HCT116 (cell line): Measurements from ENCODE around the gene ETV5. TPM values are rescaled to one million over a fixed set of nuclear protein-coding genes. Genes with fewer than 3 reads are reported as not detected.

Source experiments
- ATAC-seq: fragments of 200-7000 bp; cut with Tn5 transposase; 2 replicates; pipeline ENCODE4 v1.9.1; 2020; ENCODE audit warnings: mild to moderate bottlenecking, moderate library complexity
- BruUV-seq: library from RNA; stranded (reverse); fragments of 400-500 nt; replicated peaks from 2 replicates; lab custom pipeline; 2021; lab: Mats Ljungman, UMichigan
- CTCF ChIA-PET: fragments of 300-600 bp; sonication (Branson Sonifier 250); formaldehyde crosslinking; loops from one replicate; lab custom pipeline; 2021; ENCODE audit warnings: antibody characterized with exemption; lab: Charles Lee
- POLR2A ChIA-PET: fragments of 300-600, 350-600 bp; sonication (Branson Sonifier 250); formaldehyde crosslinking; loops from one replicate; lab custom pipeline; 2021; ENCODE audit warnings: antibody characterized with exemption; lab: Charles Lee
- RAD21 ChIA-PET, 2 experiments: fragments of 300-600 bp; sonication (Branson Sonifier 250); formaldehyde crosslinking; loops; one replicate each; lab custom pipeline; 2023; ENCODE audit warnings: low total read pairs in 2 of 2; ENCODE audit not compliant: uncharacterized antibody in 2 of 2, unreplicated experiment in 2 of 2, low non-redundant PET in 1 of 2; lab: Charles Lee
- DNase-seq: peaks from one replicate; pipeline ENCODE4 v3.0.0-alpha.2; 2010; ENCODE audit warnings: low read depth, low spot score
- H2AFZ ChIP-seq: fragments of 200-600 bp; shearing (Covaris generic), sonication (generic); 2 replicates; pipeline ENCODE4 v1.6.1; 2017; ENCODE audit warnings: low read depth, mixed run types, mixed read lengths, antibody characterized with exemption, low read length; ENCODE audit not compliant: poor library complexity, severe bottlenecking
- H3K27ac ChIP-seq: 2 replicates; pipeline ENCODE4 v1.5.1; 2012; ENCODE audit warnings: low read depth, low read length
- H3K27me3 ChIP-seq: fragments of 200-600 bp; sonication (generic); 2 replicates; pipeline ENCODE4 v1.6.1; 2016; ENCODE audit warnings: mixed run types, low read length, mixed read lengths; ENCODE audit not compliant: insufficient read depth
- H3K36me3 ChIP-seq, 2 experiments: fragments of 200-500 bp in 1 of 2; fragments of 200-600 bp in 1 of 2; sonication (Bioruptor generic) in 1 of 2; sonication (generic) in 1 of 2; 2 replicates each; pipeline versions ENCODE4 v1.5.1 to v1.6.1; 2014 to 2016; ENCODE audit warnings: low read length in 2 of 2, inconsistent platforms in 1 of 2, mixed read lengths in 1 of 2, mixed run types in 1 of 2; ENCODE audit not compliant: insufficient read depth in 2 of 2, control insufficient read depth in 1 of 2
- H3K4me1 ChIP-seq, 2 experiments: fragments of 200-600 bp in 1 of 2; sonication (generic) in 1 of 2; 2 replicates each; pipeline versions ENCODE4 v1.5.1 to v1.6.1; 2012 to 2017; ENCODE audit warnings: low read length in 2 of 2, inconsistent platforms in 1 of 2, mild to moderate bottlenecking in 1 of 2, mixed read lengths in 1 of 2, mixed run types in 1 of 2, moderate library complexity in 1 of 2; ENCODE audit not compliant: insufficient read depth in 2 of 2, control insufficient read depth in 1 of 2
- H3K4me2 ChIP-seq: fragments of 200-600 bp; sonication (generic); 2 replicates; pipeline ENCODE4 v1.6.1; 2017; ENCODE audit warnings: mixed run types, low read length, mixed read lengths
- H3K4me3 ChIP-seq, 2 experiments: fragments of 200-600 bp in 1 of 2; sonication (generic) in 1 of 2; replicated peaks in 1 of 2; 2 replicates each; pipeline ENCODE4 v1.5.1; 2011 to 2016; ENCODE audit warnings: low read length in 2 of 2, control low read depth in 1 of 2, low read depth in 1 of 2, mild to moderate bottlenecking in 1 of 2, mixed read lengths in 1 of 2, mixed run types in 1 of 2
- H3K79me2 ChIP-seq: fragments of 200-600 bp; sonication (generic); 2 replicates; pipeline ENCODE4 v1.6.1; 2017; ENCODE audit warnings: mild to moderate bottlenecking, mixed run types, low read length, moderate library complexity, mixed read lengths; ENCODE audit not compliant: insufficient read depth
- H3K9ac ChIP-seq: fragments of 200-600 bp; sonication (generic); 2 replicates; pipeline ENCODE4 v1.6.1; 2016; ENCODE audit warnings: low read length, mixed read lengths
- H3K9me2 ChIP-seq: fragments of 200-600 bp; sonication (generic), shearing (Covaris generic); 2 replicates; pipeline ENCODE4 v1.6.1; 2017; ENCODE audit warnings: mixed run types, mild to moderate bottlenecking, moderate library complexity; ENCODE audit not compliant: insufficient read depth
- H3K9me3 ChIP-seq, 2 experiments: fragments of 200-500 bp in 1 of 2; fragments of 200-600 bp in 1 of 2; sonication (Bioruptor generic) in 1 of 2; sonication (generic) in 1 of 2; 2 replicates each; pipeline ENCODE4 v1.6.1; 2014 to 2017; ENCODE audit warnings: low read length in 2 of 2, mixed read lengths in 2 of 2, inconsistent platforms in 1 of 2, low read depth in 1 of 2, mild to moderate bottlenecking in 1 of 2, mixed run types in 1 of 2, moderate library complexity in 1 of 2; ENCODE audit not compliant: control insufficient read depth in 1 of 2, insufficient read depth in 1 of 2
- H4K20me1 ChIP-seq: fragments of 200-600 bp; sonication (generic), shearing (Covaris generic); 2 replicates; pipeline ENCODE4 v1.6.1; 2017; ENCODE audit warnings: mixed run types, mild to moderate bottlenecking, moderate library complexity; ENCODE audit not compliant: insufficient read depth
- CBX3 ChIP-seq: IDR thresholded peaks from 2 replicates; pipeline ENCODE4 v1.6.1; 2012; ENCODE audit warnings: low read depth
- CTCF ChIP-seq, 3 experiments: fragments of 200-600 bp in 1 of 3; sonication (generic) in 1 of 3; IDR thresholded peaks in 2 of 3; conservative IDR thresholded peaks in 1 of 3; 2 replicates each; pipeline ENCODE4 v1.5.1; 2012 to 2017; ENCODE audit warnings: low read depth in 2 of 3, low read length in 2 of 3, antibody characterized with exemption in 1 of 3, borderline replicate concordance in 1 of 3, control low read depth in 1 of 3, mild to moderate bottlenecking in 1 of 3, mixed read lengths in 1 of 3, mixed run types in 1 of 3, moderate library complexity in 1 of 3; ENCODE audit not compliant: insufficient read depth in 1 of 3
- EZH2 ChIP-seq: fragments of 200-600 bp; sonication (generic); IDR thresholded peaks from 2 replicates; pipeline ENCODE4 v1.6.1; 2017; ENCODE audit warnings: antibody characterized with exemption, mixed run types
- JUND ChIP-seq: IDR thresholded peaks from 2 replicates; pipeline ENCODE4 v1.6.1; 2012
- POLR2A ChIP-seq: IDR thresholded peaks from 2 replicates; pipeline ENCODE4 v1.7.0; 2011; ENCODE audit warnings: borderline replicate concordance; ENCODE audit not compliant: insufficient read depth, insufficient read length; ENCODE audit errors: extremely low read depth
- SIN3A ChIP-seq: IDR thresholded peaks from 2 replicates; pipeline ENCODE4 v1.6.1; 2012; ENCODE audit warnings: low read depth
- YY1 ChIP-seq: IDR thresholded peaks from 2 replicates; pipeline ENCODE4 v1.6.1; 2011; ENCODE audit warnings: low read length, low read depth, moderate library complexity, mild to moderate bottlenecking; ENCODE audit not compliant: insufficient replicate concordance; ENCODE audit errors: extremely low read depth
- ZBTB33 ChIP-seq: IDR thresholded peaks from 2 replicates; pipeline ENCODE4 v1.6.1; 2011; ENCODE audit warnings: mild to moderate bottlenecking, low read length, moderate library complexity; ENCODE audit not compliant: insufficient replicate concordance; ENCODE audit errors: extremely low read depth
- ZNF274 ChIP-seq: fragments of 200-500 bp; sonication (Bioruptor generic); IDR thresholded peaks from 2 replicates; pipeline ENCODE4 v1.6.1; 2014; ENCODE audit warnings: mild to moderate bottlenecking, low read depth, low read length, inconsistent platforms
- intact Hi-C: fragments of 100-400 bp; cut with micrococcal nuclease; formaldehyde crosslinking; loops from 2 replicates; pipeline ENCODE4 v1.10.0; 2022
- total RNA-seq: library from RNA; stranded (reverse); gene quantifications from one replicate; pipeline ENCODE4 v1.2.1, GENCODE V29; 2021; ENCODE audit not compliant: unreplicated experiment

Gene ETV5
- total RNA-seq, 1 experiment from 2014 or later, result 89.7 TPM

GRCh38 chr3:186046838-186047237 lies 62.1 kb downstream of the ETV5 start:
- Histone ChIP-seq H4K20me1 (no peaks in the 10 kb centered on the region), H3K79me2 (no peaks in the 10 kb centered on the region), H3K27me3 (no peaks in the 10 kb centered on the region), H3K4me3 (no peak overlapping the region), H3K9ac (no peak overlapping the region), H3K4me2 (no peak overlapping the region), H3K9me2 (no peaks in the 10 kb centered on the region), H3K4me1 (no peaks in the 10 kb centered on the region), H3K9me3 (no peaks in the 10 kb centered on the region), H3K36me3 (peaks cover 20 to 32% of the 10 kb centered on the region in 2 experiments), H3K27ac (no peak overlapping the region), H2AFZ (no peak overlapping the region)
- TF ChIP-seq EZH2, result no peak
- no peak for TF ChIP-seq ZBTB33
- intact Hi-C loops, result no loop called here
- RAD21 ChIA-PET, result no interaction called here
- ATAC-seq (no peak), DNase-seq (no peak)
- no TSS peak for BruUV-seq
- POLR2A ChIA-PET, result no interaction called here
- CTCF ChIA-PET, result no interaction called here

- Histone ChIP-seq H3K27me3 (no peaks in the 10 kb centered on the region), H3K9ac (no peak overlapping the region), H3K9me3 (no peaks in the 10 kb centered on the region), H2AFZ (no peak overlapping the region), H3K79me2 (no peaks in the 10 kb centered on the region), H3K4me1 (no peaks in the 10 kb centered on the region), H3K27ac (no peak overlapping the region), H3K4me3 (no peak overlapping the region), H3K4me2 (no peak overlapping the region), H3K36me3 (peaks cover 8 to 14% of the 10 kb centered on the region in 2 experiments; a peak in 3 of 4 replicates), H4K20me1 (no peaks in the 10 kb centered on the region), H3K9me2 (no peaks in the 10 kb centered on the region)
- ChIA-PET RAD21 (no interaction called here), CTCF (no interaction called here), POLR2A (no interaction called here)
- BruUV-seq, result no TSS peak
- ATAC-seq, result no peak
- TF ChIP-seq ZNF274 (no peak), POLR2A (no peak), CTCF (IDR thresholded peaks at IDR 0.05 in 2 of 3, conservative IDR thresholded peaks at IDR 0.05 in 1 of 3; ENCODE audit: borderline replicate concordance in 1 of 3, insufficient read depth in 1 of 3, low read depth in 2 of 3, low read length in 2 of 3) (no peak), JUND (no peak), YY1 (no peak), CBX3 (no peak), SIN3A (no peak), EZH2 (no peak)
- intact Hi-C loops, result no loop called here
- no peak for DNase-seq
These were observed 63.9 kb downstream of the ETV5 start for GRCh38 chr3:186044968-186045367.
